GM19025 (cell line): Measurements from ENCODE around the gene SETD5.
A peak's percentile ranks its signal among the peaks of the same experiment; 100 is the strongest.

Source experiments
- ATAC-seq: cut with Tn5 transposase; IDR thresholded peaks from one replicate; pipeline ENCODE4 v1.9.1; 2021; ENCODE audit warnings: mild to moderate bottlenecking, low read depth, moderate library complexity; ENCODE audit not compliant: unreplicated experiment

Gene SETD5

GRCh38 chr3:9397332-9397905, at the start of gene SETD5:
Gene SETD5, plus strand, starts transcription at chr3:9397615. Its CDS starts 31,324 bp downstream, at chr3:9428939.
- peak; percentile 40 for ATAC-seq

GRCh38 chr3:9347887-9348286, 49.5 kb upstream of the SETD5 start:
- ATAC-seq: no peak

- no peak for ATAC-seq
These were observed 47.9 kb upstream of the SETD5 start for GRCh38 chr3:9349321-9350117.

GRCh38 chr3:9351709-9352126, 45.7 kb upstream of the SETD5 start:
- no peak for ATAC-seq

GRCh38 chr3:9352917-9353752, 44.3 kb upstream of the SETD5 start:
- no peak for ATAC-seq

GRCh38 chr3:9361691-9362388, 35.6 kb upstream of the SETD5 start:
- no peak for ATAC-seq

- peak; percentile 94 for ATAC-seq
These were observed 34.5 kb upstream of the SETD5 start, which contains the start of gene THUMPD3 for GRCh38 chr3:9362731-9363530. Gene THUMPD3, plus strand, starts transcription at chr3:9363054. Its CDS starts 2,015 bp downstream, at chr3:9365069.

- ATAC-seq: no peak
These were observed 27.9 kb upstream of the SETD5 start for GRCh38 chr3:9369508-9369907.

GRCh38 chr3:9373465-9373864, 23.9 kb upstream of the SETD5 start:
- no peak for ATAC-seq

GRCh38 chr3:9377981-9378380, 19.4 kb upstream of the SETD5 start:
- no peak for ATAC-seq

- no peak for ATAC-seq
These were observed 18.1 kb upstream of the SETD5 start for GRCh38 chr3:9379327-9379726.

- no peak for ATAC-seq
These were observed 17.4 kb upstream of the SETD5 start for GRCh38 chr3:9380014-9380413.

GRCh38 chr3:9384141-9384828, 13.1 kb upstream of the SETD5 start:
- ATAC-seq: no peak

- ATAC-seq: no peak
These were observed 12.0 kb upstream of the SETD5 start for GRCh38 chr3:9385187-9386077.

GRCh38 chr3:9386078-9386459, 11.3 kb upstream of the SETD5 start:
- ATAC-seq: no peak

- ATAC-seq: no peak
These were observed 10.7 kb upstream of the SETD5 start for GRCh38 chr3:9386501-9387321.

GRCh38 chr3:9387322-9387655, 10.1 kb upstream of the SETD5 start:
- no peak for ATAC-seq

GRCh38 chr3:9388142-9388541, 9.3 kb upstream of the SETD5 start:
- no peak for ATAC-seq
